LoVo (cell line): ENCODE measurements around the gene SCAMP4.

Experiments
- DNase-seq: peaks from one replicate; pipeline ENCODE4 v3.0.0-alpha.2; 2016; ENCODE audit warnings: low spot score

SCAMP4 gene

DNA sequence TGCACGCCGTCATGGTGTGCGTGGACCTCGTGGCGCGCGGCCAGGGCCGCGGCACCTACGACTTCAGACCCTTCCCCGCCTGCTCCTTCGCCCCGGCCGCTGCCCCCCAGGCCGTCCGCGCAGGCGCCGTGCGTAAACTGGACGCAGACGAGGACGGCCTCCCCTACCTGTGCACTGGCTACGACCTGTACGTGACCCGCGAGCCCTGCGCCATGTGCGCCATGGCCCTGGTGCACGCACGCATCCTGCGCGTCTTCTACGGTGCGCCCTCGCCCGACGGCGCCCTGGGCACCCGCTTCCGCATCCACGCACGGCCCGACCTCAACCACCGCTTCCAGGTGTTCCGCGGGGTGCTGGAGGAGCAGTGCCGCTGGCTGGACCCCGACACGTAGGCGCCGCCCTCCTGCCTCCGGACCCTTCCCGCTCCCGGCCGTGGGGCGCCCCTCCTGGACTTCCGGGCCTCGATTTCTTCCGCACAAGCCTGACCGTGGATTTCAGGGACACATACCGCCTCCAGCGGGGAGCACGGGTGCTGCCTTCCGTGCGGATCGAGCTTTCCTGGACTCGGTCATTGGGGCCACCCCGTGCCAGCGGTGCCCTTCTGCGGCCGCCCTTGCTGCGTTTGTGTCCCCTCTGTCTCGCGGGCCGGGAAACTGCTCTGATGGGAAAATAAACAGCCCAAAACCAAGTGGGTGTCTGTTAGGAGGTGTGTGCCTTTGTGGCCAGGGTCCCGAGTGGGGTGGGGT, 7.7 kb downstream of the SCAMP4 start:
- DNase-seq: no peak

DNA sequence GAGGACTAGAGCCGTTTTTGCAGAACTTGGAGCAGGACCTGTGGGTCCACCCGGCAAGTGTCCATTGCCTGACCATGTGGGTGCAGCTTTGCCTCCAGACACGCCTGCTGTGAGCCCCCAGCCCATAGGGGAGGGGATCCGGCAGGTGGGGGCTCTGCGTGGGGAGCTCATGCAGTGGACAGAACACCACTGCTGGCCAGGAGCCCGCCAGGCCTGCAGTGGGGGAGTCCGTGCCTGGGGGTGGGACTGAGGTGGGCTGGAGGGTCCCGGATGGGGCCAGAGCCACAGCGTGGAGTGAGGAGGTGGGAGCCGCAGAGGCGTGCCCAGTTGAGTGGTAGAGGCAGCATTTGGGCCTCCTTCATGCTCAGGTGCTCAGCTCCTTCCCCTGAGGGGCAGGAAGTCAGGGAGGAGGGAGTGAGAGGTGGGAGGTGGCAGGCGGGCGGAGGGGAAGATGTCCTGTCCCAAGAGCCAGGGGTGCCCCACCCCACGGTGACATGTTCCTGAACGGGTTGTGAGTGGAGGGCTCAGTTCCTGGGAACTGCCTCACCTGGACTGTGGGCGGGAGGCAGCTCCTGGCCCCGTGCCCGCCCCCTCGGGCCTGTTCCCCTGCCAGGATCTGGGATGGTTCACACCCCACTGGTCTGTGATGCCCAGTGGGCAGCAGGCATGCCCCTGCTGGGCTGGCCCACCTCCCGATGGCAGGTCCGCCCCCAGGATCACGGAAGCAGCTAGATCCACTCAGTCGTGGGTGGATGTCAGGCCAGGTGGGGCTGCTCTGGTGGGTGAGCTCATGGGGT, 8.8 kb downstream of the SCAMP4 start:
- DNase-seq: no peak

DNA sequence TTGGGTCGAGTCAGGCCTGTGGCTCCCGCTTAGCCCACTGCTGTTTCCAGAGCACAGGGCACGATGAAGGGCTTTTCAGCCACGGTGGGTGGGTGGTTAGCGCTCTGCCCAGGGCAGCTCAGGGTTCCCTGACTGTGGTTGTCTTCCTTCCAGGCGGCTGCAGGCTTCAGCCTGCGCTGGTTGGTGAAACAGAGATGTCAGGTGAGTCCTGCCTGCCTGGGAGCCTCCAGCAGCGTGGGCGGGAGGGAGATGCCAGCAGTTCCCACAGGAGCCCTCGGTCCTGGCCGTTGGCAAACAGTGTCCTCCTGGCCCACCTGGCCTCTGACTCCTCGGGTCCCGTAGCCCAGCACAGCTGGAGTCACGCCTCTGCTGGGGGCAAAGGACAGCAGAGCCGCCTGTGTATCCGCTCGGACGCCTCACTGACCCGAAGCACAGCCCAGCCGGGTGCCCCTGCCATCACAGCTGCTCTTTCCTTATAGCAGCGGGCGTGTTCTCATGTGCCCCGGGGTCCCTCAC, 9.7 kb downstream of the SCAMP4 start:
- no peak for DNase-seq

GRCh38 chr19:1917146-1917545, 11.9 kb downstream of the SCAMP4 start:
- no peak for DNase-seq

DNA sequence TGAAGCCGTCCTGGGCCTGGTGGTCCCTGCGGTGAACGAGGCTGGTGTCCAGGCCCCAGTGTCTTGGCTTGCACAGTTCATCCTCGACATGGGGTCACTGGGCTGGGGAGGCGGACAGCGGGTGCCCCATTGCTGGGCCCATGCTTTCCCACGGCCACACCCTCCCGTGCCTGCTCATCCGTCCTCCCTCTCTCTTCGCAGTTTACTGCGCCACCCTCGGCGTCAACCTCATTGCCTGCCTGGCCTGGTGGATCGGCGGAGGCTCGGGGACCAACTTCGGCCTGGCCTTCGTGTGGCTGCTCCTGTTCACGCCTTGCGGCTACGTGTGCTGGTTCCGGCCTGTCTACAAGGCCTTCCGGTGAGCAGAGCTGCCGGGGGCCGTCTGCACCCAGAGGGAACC, 12.7 kb downstream of the SCAMP4 start:
- DNase-seq: no peak

- DNase-seq: no peak
Observed at GRCh38 chr19:1918975-1919374, 13.8 kb downstream of the SCAMP4 start.

DNA sequence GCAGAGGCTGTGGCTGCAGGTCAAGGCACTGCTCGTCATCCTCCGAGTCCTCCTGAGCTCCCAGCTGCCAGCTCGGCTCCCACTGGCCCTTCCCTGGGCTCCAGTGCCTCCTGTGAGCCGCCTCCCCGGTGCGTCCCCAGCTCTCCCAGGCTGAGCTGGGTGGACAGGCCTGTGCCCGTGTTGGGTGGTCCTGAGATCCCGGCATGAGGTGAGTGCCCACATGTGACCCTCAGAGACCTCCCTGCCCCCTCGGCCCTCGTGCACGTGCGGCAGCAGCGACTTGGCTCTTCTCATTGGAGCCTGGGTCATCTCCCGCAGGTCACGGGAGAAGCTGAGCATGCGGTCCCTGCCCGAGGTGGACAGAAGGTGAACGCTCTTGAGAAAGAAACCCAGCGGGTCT, 15.4 kb downstream of the SCAMP4 start:
- DNase-seq: no peak

- DNase-seq: no peak
Observed at GRCh38 chr19:1921326-1921725, 16.1 kb downstream of the SCAMP4 start.

- DNase-seq: no peak
Observed at GRCh38 chr19:1921825-1922224, 16.6 kb downstream of the SCAMP4 start.

DNA sequence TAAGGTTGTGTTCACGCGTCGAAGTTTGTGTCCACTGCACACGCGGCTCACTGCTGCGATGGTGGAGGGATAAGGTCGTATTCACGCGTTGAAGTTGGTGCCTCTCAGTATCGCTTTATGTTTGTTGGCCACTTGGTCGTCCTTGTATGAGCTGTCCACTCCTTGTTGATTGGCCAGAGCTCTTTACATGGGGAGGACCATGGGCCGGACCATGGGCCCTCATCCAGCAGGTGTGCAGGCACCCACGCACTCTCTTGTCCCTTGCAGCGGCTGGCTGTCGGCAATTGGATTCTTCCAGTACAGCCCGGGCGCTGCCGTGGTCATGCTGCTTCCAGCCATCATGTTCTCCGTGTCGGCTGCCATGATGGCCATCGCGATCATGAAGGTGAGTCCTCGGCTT, 17.6 kb downstream of the SCAMP4 start:
- no peak for DNase-seq

- no peak for DNase-seq
Observed at GRCh38 chr19:1923319-1923718, 18.1 kb downstream of the SCAMP4 start.

DNA sequence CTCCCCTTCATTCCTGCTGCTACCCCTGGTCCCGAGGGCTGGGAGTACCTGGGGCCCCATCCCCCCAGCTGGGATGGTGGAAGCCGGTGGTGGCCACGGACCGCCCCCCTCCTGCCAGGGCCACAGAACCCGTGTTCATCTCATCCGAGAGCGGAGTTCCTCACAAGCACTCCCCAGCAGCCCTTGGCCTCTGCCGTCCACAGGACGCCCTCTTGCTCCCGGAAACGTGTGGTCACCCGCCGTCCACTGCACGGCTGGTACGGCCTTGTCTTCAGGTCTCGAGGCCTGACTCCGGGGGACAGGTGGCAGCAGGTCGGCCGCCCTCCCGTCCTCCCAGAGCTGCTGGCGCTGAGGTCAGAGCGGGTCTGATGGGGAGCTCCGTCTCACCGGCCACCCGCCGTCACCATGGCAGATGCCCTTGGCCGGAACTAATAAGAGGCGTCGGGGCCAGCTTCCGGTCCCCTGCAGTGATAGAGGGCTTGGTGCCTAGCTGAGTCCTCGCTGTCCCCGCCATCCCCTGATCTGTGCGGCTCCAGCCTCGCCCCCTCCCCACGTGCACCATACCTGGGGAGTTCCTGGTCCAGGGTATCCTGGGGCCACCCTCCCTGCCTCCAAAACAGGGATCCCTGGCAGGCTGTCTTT, 19.2 kb downstream of the SCAMP4 start:
- DNase-seq: no peak

- DNase-seq: no peak
Observed at GRCh38 chr19:1925544-1925943, 20.3 kb downstream of the SCAMP4 start.

GRCh38 chr19:1929021-1929742, 24.0 kb downstream of the SCAMP4 start:
- DNase-seq: peak; percentile 76

- DNase-seq: no peak
Observed at GRCh38 chr19:1931445-1931844, 26.2 kb downstream of the SCAMP4 start.

DNA sequence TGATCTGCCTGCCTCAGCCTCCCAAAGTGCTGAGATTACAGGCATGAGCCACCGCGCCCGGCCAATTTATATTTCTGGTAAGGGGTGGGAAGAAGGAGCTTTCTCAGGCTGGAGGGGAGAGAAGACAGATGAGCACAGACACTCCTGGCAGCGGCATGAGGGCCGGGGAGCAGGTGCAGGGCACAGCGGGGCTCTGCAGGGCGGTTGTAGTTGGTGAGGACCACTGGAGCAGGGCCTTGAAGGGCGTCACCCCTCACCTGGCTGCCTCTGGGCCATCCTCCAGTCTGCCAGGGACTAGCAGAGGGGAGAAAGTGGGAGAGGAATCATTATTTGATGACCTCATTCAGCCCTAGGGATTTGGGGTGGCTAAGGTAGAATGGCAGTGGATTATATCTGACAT, 27.2 kb downstream of the SCAMP4 start:
- DNase-seq: no peak

DNA sequence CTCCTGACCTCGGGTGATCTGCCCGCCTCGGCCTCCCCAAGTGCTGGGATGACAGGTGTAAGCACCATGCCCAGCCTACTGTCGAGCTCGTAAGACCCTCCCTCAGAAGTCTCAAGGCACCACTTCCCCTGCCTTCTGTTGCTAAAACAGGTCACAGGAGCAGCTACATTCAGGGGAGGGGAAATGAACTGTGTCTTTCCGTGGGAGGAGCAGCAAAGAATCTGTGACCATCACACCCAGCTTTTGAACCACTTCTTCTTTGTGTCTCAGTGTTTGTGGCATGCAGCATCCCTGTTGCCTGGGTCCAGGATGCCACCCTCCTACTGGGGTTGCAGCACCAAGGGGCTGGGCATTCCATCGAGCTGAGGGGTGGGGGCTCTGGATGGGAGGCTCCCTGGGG, 28.0 kb downstream of the SCAMP4 start:
- no peak for DNase-seq

DNA sequence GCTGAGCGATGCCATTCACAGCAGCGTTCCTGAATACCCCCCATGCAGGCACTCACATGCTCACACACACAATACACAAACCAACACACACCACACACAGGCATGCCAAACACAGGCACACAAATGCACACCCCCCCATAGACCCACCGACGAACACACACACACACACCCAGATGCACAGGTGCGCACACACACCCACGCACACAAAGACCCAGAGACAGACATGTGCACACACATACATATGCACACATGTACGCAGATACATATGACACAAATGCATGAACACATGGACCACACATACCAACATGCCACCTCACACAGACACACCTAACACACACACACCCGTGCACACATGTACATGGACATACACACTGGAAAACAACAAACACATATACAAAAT, 28.7 kb downstream of the SCAMP4 start:
- no peak for DNase-seq

DNA sequence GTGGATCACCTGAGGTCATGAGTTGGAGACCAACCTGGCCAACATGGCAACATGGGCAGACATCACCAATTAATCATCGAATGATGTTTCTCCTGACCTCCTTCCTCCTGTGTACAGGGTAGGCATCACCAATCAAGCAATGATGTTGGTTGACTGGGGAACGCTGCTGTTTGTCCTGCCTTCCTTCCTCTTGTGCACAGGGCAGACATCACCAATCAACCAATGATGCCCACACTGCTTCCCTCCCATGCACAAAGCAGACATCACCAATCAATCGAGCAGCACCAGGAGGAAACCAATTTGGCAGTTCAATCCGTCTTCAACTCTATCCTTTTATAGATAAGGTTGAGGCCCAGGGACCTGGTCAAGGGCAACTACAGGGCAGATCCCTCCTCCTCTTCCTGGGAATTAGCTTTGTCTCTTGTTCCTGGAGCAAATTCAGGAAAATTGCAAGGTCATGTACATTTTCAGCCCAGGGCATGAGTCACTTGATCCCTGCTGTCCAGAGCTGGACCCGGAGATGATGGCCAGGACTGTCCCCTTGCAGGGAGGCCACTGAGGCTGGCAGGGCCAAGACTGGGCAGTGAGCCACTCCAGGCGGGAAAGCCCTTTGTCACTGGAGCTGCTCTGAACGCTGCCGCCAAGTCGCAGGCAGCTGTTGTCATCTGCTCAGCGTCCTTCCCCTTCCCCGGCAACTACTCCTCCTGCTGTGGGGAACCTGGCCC, 30.4 kb downstream of the SCAMP4 start:
- DNase-seq: no peak

DNA sequence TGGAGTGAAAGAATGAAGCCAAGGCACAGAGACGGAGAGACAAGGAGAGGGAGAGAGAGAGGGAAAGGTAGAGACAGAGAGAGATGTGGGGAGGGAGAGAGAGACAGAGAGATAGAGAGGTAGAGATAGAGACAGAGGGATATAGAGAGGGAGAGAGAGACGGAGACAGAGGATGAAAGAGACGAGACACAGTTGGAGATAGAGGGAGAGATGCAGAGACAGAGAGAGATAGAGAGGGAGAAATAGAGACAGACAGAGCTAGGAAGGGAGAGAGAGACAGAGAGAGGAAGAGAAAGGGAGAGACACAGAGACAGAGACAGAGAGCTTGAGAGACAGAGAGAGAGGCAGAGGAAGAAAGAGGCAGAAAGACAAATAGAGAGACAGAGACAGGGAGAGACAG, 31.2 kb downstream of the SCAMP4 start:
- DNase-seq: no peak

DNA sequence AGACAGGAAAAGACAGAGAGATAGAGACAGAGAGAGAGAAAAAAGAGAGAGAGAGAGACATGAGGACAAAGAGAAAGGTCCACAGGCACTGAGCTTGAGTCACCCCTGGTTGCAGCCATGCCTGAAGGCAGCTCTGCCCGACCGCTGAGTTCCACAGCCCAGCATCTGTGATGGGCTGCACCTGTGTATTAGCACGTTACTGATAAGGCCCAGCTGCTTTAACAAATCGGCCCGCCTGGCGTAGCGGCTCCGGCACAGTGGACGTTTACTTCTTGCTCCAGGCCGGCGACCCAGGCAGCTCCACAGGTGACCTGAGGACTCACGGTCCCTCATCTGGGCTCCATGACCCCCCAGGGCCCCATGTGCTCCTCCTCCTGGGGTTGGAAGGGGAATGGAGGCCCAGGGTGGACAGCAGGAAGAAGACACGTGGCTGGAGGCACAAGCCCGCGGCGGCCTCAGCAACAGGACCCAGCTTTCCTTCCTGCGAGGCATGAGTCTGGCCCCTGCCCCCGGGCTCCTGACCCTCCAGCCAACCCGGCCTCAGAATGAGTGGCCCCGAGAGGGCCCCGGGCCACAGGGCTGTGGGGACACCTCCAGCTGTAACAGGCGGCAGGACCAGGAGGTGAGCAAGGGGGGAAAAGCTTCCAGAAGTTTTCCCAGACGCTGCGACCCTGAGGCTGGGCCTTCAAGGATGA, 31.9 kb downstream of the SCAMP4 start:
- no peak for DNase-seq
